IPS-NIHi7 (cell line): ENCODE data around the gene HBP1.
"Not testable (repeated sequence)": the region's sequence is repeated elsewhere in the genome, so short reads cannot be mapped to it uniquely, and the experiment has no call there.

Experiments
- DNase-seq: peaks from one replicate; pipeline ENCODE4 v3.0.0; 2012; ENCODE audit warnings: mixed read lengths; ENCODE audit errors: extremely low spot score

Gene HBP1

DNA sequence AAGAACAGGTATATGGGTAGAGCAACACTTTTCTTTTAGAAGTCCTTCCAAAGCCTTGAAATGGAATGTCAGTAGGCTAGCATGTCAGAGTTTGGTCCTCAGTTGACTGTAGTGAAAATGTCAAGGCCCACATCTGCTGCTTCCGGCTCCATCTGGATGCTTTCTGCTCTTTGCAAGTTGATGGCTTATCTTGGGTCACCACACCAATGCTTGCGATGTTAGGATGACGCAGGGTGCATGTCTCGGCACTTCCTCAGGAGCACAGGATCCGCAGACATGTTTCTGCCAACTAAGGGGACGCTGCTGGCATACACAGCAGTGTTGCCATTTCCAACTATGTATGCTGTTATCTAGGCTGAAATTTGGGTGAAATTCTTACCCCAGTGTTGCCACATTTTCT, 14.0 kb upstream of the HBP1 start:
- DNase-seq: no peak

DNA sequence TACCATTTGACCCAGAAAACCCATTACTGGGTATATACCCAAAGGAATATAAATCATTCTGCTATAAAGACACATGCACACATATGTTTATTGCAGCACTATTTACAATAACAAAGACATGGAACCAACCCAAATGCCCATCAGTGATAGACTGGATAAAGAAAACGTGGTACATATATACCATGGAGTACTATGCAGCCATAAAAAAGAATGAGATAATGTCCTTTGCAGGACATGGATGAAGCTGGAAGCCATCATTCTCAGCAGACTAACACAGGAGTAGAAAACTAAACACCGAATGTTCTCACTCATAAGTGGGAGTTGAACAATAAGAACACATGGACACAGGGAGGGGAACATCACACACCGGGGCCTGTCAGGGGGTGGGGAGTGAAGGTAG, 13.1 kb upstream of the HBP1 start:
- not testable (repeated sequence) for DNase-seq

DNA sequence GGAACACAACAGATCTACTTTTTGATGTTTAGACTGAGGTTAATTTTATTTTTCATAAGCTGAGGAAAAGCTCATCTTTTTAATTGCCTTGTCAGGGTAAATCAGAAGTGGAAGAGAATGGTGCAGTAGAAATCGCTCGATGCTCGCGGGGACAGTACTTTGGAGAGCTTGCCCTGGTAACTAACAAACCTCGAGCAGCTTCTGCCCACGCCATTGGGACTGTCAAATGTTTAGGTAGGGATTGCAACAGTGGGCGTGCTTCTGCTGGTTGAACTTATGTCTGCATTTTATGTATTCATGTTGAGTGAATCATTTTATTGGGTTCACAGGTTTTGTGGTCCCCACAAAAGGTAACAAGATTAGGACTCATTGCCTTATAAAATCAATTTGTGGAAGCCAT, 11.7 kb upstream of the HBP1 start:
- no peak for DNase-seq

DNA sequence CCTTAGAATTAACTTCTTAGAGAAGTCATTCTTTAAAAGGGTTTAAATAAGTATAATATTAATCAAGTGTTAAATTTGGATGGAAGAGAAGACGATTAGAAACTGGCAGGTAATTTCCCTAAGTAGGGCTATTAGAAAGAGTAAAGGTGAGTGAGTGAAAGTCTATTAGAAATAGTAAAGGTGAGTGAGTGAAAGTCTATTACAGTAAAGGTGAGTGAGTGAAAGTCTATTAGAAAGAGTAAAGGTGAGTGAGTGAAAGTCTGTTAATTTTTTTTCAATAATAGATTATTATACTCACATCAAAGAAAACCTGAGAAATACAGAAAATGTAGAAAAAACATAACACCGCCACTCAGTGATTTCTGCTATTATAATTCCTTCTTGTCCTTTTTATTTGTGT, 10.8 kb upstream of the HBP1 start:
- DNase-seq: no peak

DNA sequence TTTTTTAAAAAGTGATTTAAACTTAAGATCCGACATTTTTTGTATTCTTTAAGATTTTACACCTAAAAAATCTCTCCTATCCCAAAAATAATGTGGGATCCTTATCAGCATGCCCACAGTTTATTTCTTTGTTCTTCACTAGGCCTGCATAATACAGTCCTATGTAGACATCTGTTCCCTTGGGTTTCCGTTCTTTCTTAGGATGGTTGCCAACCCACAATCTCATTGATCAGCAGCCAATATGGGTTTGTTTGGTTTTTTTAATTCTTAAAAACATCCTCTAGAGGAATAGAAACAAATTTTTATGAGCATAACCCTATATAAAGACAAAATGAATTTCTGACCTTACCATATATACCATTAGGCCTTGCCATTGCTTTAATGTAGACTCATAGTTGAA, 8.4 kb upstream of the HBP1 start:
- DNase-seq: no peak

DNA sequence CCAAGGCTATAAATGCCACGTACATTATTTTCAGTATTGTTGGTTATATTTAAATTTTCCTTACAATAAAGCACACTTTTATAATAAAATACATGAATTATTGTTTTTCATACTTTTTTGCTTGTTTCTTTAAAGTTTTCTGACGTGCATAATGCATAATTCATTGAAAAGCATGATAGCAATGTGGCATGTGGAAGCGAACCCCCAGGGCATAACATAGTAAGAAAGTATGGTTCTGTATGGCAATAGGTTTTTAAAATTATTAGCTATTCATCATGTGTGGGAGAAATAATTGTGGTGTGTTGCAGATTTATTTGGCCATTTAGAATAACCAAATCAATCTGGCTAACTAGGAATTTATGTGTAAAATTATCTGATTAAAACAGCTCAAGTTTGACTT, 7.4 kb upstream of the HBP1 start:
- DNase-seq: no peak

DNA sequence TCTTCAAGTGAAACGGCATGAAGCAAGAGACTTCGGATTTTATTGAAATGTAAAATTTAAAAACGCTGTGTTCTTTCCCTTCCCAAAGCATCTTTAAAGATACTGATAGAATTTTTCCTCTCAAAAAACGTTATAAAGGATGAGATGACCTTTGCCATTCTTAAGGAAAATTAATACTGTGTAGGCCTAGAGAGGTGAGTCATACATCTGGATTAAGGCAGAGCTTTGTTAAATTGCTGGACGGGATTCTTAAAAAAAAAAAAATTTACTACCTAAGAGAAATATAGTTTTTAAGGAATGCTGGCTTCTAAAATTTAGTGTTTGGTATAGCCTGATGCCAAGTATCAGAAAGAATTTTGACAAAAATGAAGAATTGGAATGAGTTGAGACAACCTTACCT, 6.3 kb upstream of the HBP1 start:
- no peak for DNase-seq

DNA sequence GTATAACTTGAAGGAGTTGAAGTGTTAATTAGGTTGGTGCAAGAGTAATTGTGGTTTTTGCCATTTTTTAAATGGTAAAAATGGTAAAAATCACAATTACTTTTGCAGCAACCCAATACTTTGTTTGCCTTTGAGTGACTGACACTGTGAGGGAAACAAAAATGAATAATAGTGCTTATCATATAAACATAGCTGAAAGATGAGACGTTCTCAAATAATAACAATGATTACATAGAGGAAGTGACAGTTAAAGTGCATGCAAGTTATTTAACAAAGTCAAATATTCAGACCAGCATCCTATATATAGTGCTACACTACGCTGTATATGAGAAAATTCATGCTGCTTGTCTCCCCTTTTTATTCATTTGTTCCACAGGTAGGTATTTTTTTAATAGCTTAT, 4.7 kb upstream of the HBP1 start:
- no peak for DNase-seq

DNA sequence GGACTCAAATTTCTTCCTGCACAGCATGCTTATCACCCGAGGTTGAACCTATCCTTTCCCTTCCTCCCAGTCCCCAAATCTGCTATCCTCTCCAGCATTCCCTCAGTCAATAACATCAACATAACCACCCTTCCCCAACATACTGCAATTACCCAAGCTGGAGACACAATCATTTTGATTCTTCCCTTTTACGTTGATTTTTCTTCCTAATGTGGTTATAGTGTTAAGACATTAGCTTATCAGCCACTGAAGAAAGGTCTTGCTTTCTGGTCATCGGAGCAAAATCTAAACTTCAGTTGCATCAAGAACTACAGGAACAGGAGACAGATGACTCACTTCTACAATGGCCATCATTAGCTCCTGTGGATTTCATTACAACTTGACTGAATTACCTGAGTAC, 3.5 kb upstream of the HBP1 start:
- DNase-seq: no peak

DNA sequence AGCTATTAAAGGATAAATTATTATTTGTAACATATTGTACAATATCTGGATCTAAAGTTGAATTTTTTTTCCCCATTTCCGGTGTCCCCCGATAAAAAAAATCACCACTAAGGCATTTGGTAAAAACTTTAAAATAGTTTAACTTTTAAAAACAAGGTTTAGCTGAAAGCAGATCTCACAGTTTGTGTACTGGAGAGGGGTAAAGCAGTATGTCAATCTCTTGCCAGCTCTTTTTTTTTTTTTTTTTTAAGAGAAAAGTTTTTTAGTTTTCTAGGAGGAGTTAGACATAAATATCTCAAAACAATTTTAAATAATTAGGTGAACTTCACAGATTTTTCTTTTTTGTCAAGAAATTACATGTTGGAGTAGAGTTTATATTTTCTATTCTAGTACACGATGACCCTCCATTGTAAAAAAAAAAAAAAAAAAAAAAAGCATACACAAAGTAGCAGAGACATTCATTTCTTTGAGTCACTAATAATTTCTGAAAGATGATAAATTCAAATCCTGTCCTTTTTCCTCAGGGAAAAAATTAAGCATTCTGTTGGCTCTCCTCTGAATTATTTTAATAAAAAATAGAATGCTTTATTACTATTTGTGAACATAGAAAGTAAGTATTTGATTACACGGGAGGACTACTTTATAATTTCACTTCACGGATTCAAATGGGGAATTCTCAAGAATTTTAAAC, 1.9 kb upstream of the HBP1 start:
- DNase-seq: no peak

DNA sequence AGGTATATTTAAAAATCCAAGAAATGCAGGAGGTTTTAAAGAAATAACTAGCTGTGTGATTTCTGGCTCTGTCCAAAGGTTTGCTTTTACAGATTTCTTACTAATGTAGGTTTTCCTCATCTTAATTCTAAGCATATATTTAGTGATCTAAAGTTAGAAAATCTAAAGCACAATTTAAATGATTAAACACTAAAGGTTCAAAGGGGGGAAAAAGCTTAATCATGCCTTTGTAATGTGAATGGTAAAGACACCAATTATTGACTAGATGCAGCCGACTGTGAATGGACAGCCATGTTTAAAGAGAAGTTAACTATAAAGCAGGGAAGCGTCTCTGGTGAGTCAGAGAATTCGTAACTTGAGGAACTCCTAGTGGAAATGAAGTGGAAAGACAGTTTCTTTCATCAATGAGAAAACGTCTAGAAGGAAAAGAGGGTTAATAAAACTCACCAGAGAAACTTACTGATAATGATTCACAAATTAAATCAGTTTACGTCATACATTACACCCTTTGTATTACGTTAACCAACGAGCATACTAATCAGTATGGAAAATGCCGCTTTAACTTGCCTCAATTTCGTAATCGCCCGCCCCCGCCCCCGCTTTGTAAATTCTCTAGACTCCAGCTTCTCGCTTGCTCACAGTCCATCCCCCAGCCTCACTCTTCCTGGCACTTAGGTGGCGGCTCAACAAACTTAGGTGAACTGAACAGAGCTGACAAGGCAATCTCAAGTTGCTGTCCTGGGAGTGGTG, 1.1 kb upstream of the HBP1 start:
- DNase-seq: peak; percentile 36

DNA sequence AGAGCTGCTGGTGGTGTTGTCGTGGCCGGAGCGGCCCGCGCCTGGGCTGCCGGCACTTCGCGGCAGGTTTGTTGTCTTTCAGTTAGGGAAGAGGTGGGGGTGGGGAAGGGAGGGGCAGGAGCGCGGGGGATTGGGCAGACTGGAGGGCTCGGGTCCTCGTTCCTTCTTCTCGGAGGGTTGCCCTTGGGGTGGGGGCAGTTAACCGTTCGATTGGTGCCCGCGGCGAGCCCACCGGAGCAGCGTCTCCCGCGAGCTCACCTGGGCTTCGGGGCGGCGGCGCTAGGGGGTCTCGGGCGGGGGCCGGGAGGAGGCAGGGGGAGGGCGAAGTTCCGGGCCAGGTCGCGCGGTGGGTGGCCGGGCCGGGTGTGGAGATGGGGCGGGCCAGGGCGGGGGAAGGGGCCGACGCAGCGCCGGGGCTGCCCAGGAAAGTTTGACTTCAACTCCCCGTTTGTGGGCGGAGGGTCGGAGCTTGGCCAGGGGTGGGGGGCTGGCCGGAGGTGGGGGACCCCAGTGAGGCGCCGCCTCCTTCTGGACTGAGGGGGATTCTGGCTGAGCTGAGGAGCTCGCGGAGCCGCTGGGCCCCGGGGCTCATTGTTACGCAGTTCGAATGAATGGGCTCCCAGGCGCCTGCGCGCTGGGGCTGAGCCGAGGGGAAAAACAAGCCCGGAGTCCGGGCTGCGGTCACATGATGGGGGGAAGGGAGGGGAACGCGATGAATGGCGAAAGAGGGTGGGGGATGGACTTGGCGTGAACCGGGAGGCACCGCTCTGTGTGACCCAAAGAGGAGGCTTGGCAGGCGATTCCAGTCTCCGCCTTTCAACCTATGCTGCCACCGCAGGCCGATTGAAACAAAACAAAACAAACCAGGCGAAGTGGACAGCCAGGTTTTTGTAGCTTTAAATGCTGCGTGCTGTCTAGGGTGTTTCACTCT, 582 bp downstream of the HBP1 start:
- peak; percentile 87 for DNase-seq

DNA sequence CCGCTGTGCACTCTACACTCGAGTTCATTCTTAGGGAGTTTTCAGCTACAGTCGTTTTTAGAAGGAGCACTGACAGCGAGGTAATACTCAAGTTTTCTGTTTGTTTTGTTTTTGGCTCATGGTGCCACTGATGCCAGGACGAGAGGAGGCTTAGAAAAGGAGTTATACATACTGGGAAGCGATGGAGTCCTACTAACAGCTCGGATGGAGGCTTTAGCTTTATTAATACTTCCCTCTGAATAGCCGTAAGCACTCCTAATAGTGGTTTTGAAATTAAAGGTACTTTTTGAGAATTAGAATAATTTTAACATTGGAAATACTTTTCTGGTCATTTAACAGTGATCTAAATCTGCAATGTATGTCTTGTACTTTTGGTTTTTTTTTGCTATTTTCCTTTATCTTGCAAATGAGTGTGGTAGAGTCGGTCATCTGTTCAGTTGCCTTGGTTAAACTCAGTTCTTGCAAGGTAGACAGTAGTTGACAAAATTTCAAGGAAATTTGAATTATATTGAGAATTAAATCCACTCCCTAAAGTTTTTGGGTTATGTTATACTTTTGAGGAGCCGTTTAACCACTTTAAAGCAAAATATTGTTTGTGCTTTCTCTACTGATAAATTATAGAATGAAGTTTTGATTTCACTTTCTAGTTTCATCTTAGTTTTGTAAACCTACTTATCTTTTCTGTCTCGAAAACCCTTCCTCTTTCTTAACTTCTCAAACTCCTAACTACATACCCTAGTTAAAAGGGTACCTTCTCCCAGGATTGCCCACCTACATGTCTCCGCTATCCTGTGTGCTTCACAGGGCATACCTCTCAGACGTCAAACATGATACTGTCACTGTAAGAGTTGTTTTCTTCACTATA, 1.5 kb downstream of the HBP1 start:
- DNase-seq: no peak

DNA sequence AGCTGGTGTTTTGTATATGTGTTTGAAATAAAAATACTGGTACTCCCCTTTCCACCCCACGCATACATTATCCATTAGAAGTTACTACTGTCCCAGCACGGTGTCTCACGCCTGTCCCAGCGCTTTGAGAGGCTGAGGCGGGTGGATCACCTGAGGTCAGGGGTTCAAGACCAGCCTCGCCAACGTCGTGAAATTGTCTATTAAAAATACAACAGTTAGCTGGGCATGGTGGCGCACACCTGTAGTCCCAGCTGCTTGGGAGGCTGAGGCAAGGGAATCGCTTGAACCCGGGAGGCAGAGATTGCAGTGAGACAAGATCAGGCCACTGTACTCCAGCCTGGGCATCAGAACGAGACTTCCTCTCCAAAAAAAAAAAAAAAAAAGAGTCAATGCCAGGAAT, 2.7 kb downstream of the HBP1 start:
- no peak for DNase-seq

DNA sequence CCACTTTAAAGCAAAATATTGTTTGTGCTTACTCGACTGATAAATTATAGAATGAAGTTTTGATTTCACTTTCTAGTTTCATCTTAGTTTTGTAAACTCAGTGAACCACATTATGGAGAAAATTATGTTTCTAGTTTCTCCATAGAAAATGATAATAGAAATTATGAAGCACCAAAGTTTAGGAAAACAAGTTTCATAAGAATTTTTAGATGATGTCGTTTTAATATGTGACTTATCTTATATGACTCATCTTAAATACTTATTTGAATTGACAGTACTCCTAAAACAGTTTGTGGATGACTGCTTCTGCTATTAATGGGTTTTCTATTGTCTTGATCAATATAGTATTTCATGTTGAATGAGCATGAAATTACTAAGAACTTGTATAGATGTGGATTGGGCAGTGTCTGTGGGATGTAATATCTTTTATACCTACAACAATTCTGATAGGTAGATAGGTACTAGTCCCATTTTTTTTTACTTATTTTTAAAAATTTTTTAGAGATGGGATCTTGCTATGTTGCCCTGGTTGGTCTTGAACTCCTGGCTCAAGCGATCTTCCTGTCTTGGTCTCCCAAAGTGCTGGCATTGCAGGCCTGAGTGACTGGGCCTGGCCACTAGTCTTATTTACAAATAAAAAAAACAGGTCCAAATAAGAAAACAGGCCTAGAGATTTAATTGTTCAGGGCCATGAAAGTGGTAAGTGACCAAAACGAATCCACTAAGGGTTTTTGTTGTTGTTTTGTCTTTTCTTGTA, 3.7 kb downstream of the HBP1 start:
- DNase-seq: no peak

DNA sequence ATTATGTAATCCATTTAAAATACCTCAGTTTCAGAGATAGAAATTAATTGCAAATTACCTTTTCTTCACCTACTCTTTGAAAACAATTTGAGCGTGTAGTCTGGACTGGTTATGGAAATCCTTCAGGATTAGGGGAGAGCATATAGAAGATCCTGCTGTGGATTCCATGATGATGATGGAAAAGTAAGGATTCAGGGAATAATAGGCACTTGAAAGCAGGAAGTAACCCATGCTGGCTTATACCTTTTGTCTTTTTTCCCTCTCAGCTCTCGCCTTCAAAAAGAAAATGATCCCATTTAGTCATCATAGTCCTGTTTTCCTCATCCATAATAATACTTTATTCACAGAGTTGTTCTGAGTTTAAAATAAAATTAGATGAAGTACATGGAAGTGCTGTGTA, 4.4 kb downstream of the HBP1 start:
- DNase-seq: no peak

DNA sequence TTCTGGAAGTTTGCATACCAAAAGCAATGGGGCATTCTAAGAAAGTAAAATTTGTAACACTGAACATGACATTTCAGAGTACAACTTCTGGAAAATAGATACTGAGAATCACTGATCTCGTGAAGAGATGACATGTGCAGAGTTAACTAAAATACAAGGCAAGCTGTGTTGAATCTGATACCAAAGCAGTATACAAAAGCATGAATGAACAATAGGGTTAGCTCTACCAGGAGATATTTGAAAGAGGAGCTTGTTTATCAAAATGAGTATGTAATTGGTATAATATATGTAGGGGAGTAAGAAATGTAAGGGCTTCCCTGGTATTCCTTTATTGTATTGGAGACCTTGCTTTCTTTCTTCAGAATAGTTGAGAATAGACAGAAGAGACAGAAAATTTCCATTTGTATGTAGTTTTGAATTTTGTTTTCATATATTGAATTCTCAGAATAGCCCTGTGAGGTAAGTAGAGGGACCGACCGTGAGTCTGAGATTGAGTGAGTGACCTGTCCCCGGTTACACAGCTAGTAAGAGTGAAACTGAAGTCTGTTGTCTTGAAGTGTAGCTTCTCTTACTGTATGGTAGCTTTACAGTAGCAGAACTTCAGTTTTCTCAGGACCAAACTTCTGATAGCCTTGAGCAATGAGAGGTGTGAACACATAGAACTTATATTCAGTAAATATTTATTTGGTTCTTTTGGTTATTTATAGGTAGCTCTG, 5.0 kb downstream of the HBP1 start:
- DNase-seq: no peak

DNA sequence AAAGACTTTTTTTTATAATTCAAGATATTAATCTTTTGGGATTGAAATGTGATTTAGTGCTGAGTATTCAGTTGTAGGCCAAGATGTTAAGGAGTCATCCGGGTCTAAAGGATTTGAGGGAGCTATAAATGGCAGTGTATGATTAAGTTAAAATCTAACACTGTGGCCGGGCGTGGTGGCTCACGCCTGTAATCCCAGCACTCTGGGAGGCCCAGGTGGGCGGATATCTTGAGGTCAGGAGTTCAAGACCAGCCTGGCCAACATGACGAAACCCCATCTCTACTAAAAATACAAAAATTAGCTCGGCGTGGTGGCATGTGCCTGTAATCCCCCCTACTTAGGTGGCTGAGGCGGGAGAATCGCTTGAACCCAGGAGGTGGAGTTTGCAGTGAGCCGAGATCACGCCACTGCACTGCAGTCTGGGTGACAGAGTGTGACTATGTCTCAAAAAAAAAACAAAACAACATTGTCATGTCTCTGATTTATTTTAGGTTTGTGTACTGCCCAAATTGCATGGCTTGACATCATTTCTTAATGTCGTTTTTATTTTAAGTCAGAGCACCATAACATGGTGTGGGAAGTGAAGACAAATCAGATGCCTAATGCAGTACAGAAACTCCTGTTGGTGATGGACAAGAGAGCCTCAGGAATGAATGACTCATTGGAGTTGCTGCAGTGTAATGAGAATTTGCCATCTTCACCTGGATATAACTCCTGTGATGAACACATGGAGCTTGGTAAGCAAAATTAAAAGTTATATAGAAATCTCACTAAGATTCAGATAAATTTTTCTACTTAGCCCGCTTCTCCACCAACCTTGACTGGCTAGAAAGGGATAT, 10.7 kb downstream of the HBP1 start:
- no peak for DNase-seq

DNA sequence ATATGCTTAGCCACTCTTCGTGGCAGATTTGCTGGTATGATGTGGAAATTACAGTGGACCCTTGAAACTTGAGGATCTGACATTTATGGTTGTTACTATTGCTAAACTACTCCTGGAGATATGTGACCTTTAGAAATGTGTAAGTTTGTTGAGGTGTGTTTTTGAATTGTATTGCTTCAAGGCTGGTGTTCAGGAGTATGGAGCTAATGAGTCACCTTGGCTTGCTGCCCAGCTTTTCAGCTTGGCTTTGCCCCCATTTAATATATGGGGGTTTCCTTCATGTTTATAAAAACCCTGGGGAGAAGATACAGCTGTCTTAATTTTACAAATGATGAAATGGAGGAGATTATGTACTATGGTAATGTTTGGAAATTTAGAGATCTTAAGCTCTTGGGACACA, 11.6 kb downstream of the HBP1 start:
- DNase-seq: no peak
